ENCODE results near the gene ARL2BP.

Gene ARL2BP

DNA sequence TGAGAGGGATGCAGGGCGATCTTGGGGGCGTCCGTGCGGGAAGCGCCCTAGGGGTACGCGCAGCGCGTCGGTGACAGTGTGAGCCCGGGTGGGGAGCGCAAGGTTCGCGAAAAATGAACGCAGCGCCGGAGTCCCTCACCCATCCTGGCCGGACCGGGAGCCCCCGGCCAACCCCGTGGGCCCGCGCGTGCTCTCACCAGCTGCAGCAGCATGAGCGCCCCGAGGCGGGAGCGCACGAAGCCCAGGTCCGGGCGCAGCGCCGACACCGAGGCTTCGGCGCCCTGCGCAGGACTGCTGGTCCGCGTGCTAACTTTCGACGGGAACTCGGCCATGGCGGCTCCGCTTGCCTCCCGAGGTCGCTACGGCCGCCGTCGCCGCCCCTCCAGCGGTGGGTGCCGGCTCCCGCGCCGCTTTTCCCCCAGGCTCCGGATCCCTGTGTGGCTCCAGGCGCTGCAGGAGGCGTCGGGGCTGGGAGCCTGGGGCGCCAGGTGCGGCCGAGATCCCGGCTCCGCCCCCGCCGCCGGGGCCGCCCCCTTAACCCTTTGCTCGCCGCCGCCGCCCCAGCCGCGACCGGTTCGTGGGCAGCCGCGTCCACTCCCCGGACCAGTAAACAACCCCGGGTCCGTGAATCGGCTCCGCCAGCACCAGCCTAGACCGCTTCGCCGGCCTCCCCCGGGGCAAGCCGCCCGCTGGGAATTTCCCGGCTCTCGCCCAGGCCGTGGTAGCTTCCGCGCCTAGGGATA lies 39.3 kb downstream of the ARL2BP start, which contains the start of gene PLLP:
PLLP (minus strand) TSS at position 464 of the 743 bp plus-strand sequence; CDS start at position 332, 132 bp downstream.
- peak; percentile 62 for DNase-seq

DNA sequence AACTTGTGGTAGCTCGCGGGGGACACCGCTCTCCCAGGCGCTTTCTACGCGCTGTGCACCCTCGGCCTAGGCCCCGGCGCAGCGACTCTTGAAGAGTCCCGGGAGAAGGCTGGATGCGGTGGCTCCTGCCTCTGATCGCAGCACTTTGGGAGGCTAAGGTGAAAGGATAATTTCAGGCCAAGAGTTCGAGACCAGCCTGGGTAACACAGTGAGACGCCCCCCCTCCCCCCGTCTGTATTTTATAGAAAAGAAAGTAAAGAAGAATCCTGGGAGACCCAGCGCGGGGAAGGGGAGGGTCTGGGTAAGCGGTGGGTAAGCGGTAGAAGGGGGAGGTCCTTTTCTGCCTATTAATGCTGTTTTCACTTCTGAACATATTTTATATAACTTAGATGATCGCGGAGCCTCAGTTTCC lies 39.9 kb downstream of the ARL2BP start:
- DNase-seq: peak; percentile 18

DNA sequence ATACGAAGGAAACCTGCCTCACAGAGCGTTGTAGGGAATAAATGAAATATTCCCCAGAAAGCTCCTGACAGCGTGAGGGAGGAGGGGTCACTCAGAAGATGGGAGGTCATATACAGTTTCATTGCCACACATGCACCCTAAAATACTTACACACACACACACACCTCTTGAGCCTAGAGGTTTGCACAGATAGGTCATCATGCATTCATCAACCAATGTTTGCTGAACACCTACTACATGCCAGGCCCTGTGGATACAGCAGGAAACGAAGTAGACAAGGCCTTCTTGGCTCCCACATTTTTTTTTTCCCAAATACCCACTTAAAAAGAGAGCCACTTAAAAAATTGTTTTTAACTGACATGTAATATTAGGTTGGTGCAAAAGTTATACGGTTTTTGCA lies 40.3 kb downstream of the ARL2BP start:
- no peak for DNase-seq

DNA sequence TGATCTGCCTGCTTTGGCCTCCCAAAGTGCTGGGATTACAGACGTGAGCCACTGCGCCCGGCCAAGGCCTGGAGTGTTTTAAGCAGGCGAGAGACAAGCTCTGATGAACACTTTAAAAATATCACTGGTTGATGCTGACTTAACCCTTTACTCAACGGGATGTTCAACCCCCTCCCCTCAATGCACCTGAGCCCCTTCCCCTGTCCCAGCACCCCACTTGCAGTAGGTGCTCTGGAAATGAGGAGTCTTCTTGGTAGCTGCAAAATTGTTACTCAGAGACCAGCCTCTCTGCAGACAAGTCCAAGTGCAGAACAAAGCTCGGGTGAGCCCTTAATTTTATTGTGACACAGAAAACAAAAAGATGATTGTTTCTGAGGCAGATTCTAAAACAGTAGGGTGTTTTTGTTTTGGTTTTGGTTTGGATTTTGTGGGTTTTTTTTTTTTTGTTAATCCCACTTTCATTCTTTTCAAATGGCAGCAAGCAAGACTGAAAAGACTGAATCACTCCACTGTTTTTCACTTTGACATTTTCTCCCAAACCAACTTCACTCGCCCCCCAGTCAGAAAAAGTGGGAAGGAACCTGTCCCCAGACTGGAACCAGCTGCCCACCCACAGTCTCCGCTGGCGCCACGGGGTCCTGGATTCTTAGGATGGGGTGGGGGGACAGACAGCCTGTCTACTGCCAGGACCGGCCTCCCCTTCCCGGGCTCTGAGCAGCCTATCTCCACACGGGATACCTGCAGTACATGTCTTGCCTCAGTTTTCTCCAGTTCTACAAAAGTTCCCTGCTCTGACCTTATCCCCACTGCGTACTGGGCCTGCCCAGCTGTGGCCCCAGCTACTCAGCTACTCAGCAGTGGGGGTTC lies 44.6 kb downstream of the ARL2BP start:
- DNase-seq: no peak

DNA sequence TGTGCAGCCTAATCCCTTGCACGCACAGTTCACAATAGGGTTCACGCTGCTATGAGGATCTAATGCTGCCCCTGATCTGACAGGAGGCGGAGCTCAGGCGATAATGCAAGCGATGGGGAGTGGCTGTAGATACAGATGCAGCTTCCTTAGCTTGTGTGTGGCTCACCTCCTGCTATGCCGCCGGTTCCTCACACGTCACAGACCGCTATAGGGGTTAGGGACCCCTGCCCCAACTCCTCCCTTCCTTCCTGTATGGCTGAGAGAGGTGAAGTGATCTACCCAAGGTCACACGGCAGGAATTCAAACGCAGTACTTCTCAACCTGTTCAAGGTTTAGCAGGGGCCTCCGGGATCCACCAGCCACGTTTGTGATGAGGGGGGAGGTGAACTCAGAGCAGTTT lies 52.8 kb downstream of the ARL2BP start:
- no peak for DNase-seq

DNA sequence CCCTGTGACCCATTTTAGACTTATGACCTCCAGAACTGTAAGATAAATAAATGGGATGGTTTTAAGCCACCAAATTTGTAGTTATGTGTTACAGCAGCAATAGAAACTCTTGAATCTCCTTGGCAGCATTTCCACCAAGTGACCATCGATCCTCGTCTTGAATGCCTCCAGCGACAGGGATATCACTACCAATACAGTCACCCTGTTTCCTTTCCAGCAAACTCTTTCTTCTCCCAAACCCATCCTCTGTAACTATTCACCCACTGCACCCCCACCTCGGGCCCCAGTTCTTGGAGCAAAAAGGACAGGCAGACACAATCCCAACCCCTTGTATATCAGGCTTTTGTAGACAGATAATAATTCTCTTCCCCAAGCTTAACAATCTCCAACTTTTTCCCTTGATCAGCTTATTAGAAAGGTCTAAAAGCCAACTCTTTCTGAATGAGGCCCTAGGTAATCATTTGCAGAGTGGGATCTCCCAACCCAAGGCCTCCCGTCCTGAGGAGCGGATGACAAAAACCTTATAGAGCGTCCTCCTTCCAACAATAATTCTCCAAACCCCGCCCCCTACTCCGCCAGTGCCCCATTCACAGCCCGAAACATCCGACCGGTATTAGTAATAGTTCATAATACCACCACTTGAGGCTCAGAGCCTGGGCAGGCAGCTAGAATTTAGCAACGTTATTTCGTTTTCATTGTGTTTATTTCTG lies 54.1 kb downstream of the ARL2BP start:
- DNase-seq: no peak

DNA sequence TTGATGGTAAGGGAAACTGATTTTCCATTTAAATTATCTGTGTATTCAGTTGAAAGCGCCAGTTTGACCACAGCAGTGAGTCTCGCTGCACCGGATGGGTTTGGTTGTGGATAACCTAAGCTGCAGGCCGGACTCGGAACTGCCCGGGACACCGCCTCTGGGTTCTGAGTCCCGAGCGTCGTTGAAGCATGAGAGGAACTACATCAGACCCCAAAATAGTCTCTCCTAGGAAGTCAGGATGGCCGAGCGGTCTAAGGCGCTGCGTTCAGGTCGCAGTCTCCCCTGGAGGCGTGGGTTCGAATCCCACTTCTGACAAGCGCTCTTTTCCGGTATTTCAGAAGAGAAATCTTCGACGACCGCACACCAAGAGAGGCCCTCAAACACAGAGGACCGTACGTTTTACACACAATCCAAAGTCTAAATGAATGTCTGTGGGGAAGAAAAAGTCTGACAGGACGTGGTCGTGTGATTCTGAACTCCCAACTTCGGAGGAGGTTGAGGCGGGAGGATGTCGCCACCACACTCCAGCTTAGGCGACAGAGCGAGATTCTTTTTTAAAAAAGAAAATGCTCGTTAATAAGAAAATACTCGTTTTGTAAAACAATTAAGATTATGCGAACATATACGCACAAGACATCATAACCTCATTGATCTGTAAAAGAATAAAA lies 54.8 kb downstream of the ARL2BP start:
- peak; percentile 53 for DNase-seq

DNA sequence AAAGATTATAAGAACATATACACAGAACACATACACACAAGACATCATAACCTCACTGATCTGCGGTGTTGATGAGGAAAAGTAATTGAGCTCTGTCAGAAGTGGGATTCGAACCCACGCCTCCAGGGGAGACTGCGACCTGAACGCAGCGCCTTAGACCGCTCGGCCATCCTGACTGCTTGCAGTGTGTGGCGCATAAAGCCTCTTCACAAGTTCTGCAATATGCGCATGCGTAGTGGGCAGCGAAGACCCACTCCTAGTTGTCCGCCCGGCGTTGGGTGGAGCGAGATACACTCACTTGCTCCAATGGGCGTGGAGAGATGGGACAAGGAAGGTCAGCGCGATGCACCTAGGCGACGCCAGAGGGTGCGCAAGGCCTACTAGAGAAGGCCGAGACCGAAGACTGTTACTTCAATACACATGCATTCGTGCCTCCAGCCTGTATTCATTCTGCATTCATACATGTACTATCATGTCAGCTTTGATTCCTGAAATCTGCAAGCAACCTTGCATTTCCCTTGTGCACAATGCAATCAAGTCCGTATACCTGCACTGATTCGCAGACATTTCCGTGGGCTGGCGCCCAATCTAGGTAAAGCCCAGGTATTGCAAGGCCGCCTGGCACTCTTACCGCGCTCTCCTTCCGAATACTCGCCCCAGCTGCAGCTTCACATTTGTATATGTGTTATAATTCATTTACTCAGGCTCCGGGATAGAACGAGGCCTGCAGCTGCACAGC lies 55.5 kb downstream of the ARL2BP start:
- DNase-seq: peak; percentile 98

DNA sequence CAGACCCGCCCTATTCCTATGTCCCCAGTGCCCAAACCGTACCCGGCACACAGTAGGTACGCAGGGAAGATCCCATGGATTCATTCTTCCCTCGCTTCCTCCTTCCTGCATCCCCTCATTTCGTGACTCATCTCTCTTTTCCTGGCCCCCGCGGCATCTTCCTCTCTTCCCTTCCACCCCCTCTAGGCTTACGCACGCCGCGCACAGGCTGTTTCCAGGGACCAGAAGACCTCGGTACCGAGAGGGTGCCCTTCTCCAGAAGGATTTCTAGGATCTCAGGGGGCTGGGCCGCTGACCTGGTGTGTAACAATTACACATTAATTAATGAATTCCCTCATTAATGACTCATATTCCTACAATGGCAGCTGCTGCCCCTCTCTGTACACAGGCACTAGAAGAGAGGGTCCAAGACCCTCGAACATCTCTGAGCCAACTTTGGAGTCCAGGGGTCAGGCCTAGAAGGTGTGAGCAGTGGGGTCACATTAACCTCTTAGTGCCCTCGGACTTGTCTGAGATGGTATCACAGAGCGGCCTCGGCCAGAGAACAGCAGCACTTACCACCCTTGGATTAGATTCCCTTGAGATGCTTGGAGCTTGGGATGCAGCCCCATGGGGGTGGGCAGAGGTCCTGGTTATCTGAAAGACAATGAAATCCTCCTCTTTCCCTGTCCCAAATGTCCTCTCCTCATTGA lies 56.2 kb downstream of the ARL2BP start:
- DNase-seq: no peak
